ENCODE data around the gene KRTAP10-3.

KRTAP10-3 gene

DNA sequence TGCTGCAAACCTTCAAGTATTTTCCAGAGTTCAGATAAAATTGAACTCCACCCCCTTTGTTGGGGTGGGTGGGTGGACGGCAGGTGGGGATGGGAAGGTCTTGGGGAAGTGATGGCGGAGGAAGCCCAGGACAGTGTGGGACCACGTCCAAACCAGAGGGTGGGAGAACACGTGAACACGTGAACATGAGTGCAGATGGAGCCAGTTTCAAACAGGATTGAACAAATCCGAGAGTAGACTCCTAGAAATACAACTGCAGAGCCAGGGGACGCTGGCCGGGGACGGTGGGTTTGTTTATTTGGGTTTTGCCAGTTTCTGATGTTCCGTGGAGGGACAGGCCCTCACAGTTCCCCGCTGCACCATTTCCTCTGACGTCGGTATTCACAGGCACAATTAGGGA, 10.2 kb downstream of the KRTAP10-3 start:
- no peak for DNase-seq (ENCODE audit: low read depth)

GRCh38 chr21:44547656-44548331, 10.8 kb downstream of the KRTAP10-3 start:
- no peak for DNase-seq (ENCODE audit: low read depth)

DNA sequence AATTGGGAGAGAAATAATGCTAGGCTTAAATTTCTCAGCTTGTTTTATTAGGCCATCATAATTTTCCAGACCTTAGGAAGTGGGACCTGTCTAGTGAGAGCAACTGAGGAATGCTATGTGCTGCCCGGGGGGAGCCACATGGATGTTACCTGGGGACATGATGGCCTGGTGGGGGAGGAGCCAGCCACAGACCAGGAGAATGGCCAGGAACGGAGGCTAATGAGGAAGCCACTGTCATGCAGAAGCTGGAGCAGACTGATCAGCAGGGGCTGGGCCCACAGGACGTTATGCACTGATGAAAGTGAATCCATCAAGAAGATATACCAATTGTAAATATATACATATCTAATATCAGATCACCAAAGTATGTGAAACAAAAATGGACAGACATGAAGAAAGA, 14.0 kb downstream of the KRTAP10-3 start:
- no peak for DNase-seq (ENCODE audit: low read depth)

DNA sequence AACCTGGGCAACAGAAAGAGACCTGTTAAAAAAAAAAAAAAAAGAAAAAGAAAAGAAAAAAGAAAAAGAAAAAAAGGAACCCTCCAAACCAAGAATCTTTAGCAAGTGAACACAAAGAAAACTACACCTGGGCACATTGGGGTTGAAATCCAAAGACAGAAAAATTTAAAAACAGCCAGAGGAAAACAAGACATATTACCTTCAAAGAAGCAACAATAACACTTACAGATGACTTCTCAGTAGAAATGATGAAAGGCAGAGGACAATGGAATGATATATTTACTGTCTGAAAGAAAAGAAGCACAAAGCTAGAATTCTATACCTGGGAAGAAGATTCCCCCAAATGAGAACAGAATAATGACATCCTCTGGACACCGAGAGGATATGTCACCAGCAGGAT, 15.9 kb downstream of the KRTAP10-3 start:
- no peak for DNase-seq (ENCODE audit: low read depth)

DNA sequence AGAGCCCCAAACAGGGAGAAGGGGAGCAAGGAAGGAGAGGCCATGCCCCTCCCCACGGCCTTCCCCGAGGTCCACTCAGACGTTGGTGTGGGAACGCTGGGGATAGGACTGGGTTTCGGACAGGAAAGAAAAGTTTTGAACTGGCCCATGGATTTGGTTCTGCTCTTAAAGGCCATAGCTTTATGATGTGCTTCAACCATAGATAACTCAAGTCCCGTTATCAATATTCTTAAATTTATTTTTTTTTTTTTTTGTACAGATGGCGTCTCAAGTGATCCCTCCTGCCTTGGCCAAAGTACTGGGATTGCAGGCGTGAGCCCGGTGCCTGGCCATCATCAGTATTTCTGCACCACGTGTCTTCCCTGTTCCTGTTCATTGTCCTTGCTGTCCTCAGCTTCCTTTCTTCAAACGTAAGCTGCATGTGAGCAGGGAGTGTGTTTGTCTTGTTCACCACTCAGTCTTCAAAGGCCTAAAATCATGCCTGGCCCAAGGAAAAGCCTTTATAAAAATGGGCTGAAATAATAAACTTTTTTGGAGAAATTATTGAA, 17.8 kb downstream of the KRTAP10-3 start:
- DNase-seq (ENCODE audit: low read depth): no peak

GRCh38 chr21:44539991-44540666, 18.5 kb downstream of the KRTAP10-3 start, which contains the start of gene KRTAP10-1:
TSS of gene KRTAP10-1 (minus strand) at chr21:44540195. CDS start at chr21:44540150, 45 bp downstream.
- DNase-seq (ENCODE audit: low read depth): no peak

DNA sequence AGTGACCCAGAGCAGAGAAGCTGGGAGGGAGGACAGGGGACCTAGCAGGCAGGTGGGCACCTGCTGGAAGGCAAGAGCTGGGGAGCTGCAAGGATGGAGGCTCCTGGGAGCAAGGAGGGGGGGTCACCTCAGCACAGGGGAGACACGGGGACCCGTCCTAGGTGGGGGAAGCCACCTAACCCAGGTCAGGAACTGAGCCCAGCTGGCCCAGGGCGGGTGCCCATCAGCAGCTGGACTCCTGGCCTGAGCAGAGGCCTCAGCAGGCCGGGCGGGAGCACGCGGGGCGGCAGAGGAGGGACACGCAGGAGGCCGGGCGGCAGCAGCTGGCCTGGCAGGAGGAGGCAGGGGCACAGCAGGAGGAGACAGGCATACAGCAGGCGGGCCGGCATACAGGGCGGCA, 19.5 kb downstream of the KRTAP10-3 start:
- DNase-seq (ENCODE audit: low read depth): no peak

- no peak for DNase-seq (ENCODE audit: low read depth)
These were observed 20.4 kb downstream of the KRTAP10-3 start for GRCh38 chr21:44537930-44538911.

GRCh38 chr21:44535963-44536362, 22.6 kb downstream of the KRTAP10-3 start:
- DNase-seq (ENCODE audit: low read depth): no peak

- no peak for DNase-seq (ENCODE audit: low read depth)
These were observed 23.9 kb downstream of the KRTAP10-3 start for GRCh38 chr21:44534688-44535087.

DNA sequence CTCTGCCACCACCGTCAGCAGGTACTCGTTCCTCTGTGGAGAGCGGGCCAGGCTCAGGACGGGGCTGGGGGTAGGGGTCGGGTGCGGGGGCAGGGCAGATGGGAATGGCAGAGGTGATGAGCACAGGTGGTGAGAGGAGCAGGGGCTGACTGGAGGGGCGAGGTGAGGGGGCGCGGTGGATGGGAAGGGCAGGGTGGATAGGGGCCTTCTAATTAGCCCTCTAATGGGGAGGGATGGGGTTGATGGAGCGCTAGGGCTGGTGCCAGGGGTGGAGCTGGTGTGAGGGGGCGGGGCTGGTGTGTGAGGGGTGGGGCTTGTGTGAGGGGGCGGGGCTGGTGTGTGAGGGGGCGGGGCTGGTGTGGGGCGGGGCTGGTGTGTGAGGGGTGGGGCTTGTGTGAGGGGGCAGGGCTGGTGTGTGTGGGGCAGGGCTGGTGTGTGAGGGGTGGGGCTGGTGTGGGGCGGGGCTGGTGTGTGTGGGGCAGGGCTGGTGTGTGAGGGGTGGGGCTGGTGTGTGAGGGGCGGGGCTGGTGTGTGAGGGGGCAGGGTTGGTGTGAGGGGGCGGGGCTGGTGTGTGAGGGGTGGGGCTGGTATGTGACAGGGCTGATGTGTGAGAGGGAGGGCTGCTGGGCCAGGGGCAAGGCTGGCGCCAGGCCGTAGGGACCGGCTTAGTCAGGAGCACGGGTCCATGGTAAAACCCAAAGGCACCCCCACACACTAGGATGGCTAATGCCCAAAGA, 24.5 kb downstream of the KRTAP10-3 start:
- DNase-seq (ENCODE audit: low read depth): no peak

- no peak for DNase-seq (ENCODE audit: low read depth)
These were observed 25.3 kb downstream of the KRTAP10-3 start for GRCh38 chr21:44533121-44533890.

GRCh38 chr21:44532712-44533111, 25.9 kb downstream of the KRTAP10-3 start:
- no peak for DNase-seq (ENCODE audit: low read depth)

- DNase-seq (ENCODE audit: low read depth): no peak
These were observed 26.7 kb downstream of the KRTAP10-3 start for GRCh38 chr21:44531606-44532564.

DNA sequence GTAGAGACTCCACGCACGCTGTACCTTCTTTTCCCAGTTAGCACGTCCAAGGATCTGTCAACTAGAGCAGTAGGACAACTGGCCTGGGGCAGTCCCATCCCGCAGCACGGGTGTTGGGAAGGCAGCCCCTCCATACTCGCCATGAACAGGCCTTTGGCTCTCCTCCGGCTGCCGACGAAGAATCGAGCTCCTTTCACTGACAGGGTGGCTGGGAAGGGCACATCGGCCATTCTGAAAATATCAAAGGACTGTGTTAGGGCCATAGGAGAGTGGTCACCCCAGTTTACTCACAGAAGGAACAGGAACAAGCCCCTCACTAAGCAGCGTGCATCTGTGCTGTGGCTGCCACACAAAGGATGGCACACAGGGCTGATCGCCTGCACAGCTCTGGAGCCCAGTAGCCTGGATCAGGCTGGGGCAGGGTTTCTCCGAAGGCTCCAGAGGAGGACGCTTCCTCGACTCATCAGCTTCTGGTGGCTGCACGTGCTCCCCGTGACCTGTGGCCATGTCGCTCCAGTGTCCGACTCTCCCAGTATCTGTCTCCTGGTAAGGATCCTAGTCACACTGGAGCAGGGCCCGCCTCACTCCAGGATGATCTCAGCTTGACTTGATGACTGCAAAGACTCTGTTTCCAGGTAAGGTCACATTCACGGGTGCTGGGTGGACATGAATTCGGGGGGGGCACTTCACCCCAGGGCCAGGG, 27.5 kb downstream of the KRTAP10-3 start:
- no peak for DNase-seq (ENCODE audit: low read depth)

DNA sequence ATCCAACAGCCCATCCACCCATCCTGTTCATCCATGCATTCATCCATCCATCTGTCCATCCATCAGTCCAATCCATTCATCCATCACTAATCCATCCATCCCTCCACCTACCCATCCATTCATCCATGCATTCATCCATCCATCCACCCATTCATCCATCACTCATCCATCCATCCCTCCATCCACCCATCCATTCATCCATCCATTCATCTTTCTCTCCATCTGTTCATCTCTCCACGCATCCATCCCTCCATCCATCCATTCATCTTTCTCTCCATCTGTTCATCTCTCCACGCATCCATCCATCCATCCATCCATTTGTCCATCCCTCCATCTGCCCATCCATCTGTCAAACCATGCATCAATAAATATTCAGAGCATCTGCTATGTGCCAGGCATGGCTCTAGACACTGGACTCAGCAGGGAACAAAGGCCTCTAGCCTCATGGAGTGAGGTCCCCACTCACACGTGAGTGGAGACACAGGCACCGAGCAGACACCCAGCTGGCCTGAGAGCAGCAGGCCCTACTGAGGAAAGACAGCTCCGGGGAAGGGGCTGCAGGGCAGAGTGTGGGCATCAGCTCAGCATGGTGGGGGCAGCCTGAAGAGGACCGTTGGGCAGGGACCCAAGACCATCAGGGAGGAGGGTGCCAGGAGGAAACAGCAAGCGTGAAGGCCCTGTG, 28.2 kb downstream of the KRTAP10-3 start:
- no peak for DNase-seq (ENCODE audit: low read depth)

GRCh38 chr21:44529503-44530125, 29.0 kb downstream of the KRTAP10-3 start:
- no peak for DNase-seq (ENCODE audit: low read depth)

DNA sequence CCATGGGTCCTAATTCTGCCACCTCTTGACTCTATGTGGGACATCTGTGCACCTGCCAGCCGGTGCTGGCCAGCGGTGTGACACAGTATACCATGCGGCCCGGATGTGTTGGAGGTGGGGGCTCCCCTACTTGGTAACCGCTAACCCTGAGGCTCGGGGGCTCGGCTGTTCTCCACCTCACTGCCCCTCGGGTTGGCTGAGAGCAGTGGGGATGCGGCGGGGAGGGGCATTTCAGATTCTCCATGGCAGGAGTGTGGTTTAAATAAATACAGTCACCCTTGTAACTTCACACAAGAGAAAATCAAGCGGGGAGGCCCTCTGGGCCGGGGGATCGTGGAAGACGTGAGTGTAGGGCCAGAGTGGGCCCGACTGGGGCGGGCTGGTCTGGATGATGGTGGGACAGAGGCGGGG, 29.6 kb downstream of the KRTAP10-3 start:
- DNase-seq (ENCODE audit: low read depth): no peak
